NOMO-1 (cell line): ENCODE data around the gene GALNT11.
"Not testable (repeated sequence)": the region's sequence is repeated elsewhere in the genome, so short reads cannot be mapped to it uniquely, and the experiment has no call there.

ENCODE experiments used
- DNase-seq, 2 experiments: peaks; one replicate each; lab custom pipeline; 2025; ENCODE audit not compliant: unreplicated experiment in 2 of 2; lab: John Stamatoyannopoulos, UW

The GALNT11 gene

DNA sequence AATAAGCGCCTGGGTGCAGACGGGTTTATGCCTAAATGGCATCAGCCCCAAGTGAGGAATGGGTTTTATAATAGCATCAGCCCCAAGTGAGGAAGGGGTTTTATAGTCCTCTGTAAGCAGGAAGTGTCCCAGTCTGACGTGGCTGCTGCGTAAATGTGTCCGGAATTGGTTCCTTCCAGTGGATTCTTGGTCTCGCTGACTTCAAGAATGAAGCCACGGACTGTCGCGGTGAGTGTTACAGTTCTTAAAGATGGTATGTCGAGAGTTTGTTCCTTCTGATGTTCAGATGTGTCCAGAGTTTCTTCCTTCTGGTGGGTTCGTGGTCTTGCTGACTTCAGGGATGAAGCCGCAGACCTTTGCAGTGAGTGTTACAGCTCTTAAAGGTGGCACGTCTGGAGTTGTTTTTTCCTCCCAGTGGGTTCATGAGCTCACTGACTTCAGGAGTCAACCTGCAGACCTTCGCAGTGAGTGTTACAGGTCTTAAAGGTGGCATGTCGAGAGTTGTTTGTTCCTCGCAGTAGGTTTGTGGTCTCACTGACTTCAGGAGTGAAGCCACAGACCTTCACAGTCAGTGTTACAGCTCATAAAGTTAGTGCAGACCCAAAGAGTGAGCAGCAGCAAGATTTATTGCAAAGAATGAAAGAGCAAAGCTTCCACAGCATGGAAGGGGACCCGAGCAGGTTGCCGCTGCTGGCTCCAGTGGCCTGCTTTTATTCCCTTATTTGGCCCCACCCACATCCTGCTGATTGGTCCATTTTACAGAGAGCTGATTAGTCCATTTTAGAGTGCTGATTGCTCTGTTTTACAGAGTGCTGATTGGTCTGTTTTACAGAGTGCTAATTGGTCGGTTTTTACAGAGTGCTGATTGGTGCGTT is 2.3 kb downstream of the GALNT11 start:
- DNase-seq: not testable (repeated sequence)

DNA sequence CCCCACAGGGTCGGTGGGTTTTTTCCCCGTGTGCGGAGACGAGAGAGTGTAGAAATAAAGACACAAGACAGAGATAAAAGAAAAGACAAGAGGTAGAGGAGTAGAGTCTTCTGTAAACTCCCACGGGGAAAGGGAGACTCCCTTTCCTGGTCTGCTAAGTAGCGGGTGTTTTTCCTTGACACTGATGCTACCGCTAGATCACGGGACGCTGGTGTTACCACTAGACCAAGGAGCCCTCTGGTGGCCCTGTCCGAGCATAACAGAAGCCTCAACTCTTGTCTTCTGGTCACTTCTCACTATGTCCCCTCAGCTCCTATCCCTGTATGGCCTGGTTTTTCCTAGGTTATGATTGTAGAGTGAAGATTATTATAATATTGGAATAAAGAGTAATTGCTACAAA is 4.6 kb downstream of the GALNT11 start:
- DNase-seq: not testable (repeated sequence)

DNA sequence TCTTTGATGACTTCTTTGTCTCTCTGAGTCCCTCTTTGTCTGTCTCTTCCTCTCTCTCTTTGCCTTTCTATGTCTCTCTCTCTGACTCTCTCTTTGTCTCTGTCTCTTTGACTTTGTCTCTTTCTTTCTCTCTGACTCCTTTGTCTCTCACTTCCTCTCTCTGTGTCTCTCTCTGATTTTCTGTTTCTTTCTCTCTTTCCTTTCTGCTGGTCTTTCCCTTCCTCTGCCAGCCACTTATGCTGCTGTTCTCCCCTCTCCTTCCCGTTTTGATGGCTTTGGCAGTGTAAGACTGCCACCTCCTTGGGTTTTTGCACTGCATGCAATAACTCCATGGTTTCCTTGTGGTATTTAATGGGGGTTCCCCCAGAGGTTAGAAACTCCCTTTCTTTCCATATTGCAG is 5.2 kb downstream of the GALNT11 start:
- not testable (repeated sequence) for DNase-seq

DNA sequence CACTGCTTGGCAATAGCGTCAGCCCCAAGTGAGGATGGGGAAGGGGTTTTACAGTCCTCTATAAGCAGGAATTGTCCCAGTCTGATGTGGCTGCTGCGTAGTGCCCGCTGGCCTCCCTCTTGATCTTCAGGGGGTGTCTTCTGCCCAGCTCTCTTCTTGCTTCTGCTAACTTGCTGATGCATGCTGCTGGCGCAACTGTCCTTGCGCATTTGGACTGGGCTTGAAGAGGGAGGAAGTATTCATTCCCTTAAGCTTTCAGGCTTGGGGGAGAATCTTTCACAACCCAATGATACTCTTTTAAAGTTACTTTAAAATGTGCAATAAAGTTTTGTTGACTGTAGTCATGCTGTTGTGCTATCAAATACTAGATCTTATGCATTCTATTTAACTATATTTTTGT is 10.3 kb downstream of the GALNT11 start:
- no peak for DNase-seq

DNA sequence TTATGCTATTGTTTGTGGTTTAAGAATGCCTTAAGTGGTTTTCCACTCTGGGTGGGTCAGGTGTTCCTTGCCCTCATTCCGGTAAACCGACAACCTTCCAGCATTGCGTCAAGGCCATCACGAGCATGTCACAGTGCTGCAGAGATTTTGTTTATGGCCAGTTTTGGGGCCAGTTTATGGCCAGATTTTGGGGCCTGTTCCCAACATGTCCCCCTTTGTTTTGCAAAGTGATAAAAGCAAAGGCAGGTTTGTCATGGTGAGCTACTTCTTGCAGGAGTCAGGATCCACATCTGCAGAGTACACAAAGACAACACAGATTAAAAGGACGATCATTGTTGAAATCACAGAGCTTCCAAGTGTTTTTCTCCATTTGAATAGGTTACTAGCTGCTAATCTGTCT is 12.9 kb downstream of the GALNT11 start:
- not testable (repeated sequence) for DNase-seq

DNA sequence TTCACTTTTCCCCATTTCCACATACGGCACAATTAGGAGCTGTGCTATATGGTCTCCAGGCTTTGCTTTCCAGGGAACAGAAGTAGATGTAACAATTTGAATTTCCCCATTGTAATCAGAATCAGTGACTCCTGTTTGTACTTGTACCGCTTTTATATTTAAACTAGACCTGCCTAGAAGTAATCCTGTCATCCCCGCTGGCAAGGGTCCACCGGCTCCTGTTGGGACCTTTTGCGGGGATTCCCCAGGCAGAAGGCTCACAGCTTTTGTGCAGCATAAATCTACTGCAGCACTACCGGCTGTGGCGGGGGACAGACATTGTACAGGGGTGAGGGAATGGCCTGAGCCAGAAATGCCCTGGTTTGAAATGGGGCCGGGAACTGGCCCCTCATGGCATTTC is 17.6 kb downstream of the GALNT11 start:
- not testable (repeated sequence) for DNase-seq

DNA sequence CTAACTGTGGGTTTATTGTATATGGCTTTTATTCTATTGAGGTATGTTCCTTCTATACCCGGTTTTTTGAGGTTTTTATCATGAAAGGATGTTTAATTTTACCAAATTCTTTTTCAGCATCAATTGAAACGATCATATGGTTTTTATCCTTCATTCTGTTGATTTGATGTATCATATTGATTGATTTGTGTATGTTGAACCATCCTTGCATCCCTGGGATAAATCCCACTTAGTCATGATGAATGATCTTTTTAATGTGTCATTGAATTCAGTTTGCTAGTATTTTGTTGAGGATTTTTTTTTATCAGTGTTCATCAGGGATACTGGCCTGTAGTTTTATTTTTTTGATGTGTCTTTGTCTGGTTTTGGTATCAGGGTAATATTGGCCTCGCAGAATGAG is 19.4 kb downstream of the GALNT11 start:
- not testable (repeated sequence) for DNase-seq

DNA sequence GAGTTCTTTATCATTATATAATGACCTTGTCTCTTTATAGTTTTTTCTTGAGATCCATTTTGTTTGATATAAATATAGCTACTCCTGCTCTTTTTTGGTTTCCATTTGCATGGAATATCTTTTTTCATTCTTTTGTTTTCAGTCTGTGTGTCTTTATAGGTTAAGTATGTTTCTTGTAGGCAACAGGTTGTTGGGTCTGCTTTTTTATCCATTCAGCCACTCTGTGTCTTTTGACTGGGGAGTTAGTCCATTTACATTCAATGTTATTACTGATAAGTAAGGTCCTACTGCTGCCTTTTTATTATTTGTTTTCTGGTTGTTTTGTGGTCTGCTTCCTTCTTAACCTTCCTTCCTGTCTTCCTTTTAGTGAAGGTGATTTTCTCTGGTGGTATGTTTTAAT is 21.1 kb downstream of the GALNT11 start:
- no peak for DNase-seq

DNA sequence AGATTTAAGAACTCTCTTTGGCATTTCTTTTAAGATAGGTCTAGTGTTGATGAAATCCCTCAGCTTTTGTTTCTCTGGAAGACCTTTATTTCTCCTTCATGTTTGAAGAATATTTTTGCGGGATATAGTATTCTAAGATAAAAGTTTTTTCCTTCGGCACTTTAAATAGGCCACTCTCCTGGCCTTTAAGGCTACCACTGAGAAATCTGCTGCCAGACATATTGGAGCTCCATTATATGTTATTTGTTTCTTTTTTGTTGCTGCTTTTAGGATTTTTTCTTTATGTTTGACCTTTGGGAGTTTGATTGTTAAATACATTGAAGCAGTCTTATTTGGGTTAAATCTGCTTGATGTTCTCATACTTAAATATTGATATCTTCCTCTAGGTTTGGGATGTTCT is 22.6 kb downstream of the GALNT11 start:
- DNase-seq: no peak

DNA sequence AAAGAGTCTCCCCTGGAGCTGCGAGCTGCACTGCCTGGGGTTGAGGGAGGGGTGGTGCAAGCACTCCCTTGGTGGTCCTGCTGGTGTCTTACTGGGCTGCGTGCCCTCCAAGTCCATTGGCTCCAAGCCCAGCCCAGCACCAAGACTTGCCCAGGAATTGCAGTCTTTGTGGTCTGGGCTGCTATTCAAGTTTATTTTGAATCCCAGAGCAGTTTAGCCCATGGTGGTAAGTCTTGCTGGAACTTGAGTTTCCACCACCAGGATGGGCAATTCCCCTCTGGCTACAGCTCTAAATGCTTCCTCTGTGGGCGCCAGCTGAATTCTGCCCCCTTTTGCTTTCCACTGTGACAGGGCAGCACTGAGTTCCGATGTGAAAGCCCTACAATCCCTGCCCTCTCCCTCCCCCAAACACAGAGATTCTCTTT is 25.1 kb downstream of the GALNT11 start:
- no peak for DNase-seq

DNA sequence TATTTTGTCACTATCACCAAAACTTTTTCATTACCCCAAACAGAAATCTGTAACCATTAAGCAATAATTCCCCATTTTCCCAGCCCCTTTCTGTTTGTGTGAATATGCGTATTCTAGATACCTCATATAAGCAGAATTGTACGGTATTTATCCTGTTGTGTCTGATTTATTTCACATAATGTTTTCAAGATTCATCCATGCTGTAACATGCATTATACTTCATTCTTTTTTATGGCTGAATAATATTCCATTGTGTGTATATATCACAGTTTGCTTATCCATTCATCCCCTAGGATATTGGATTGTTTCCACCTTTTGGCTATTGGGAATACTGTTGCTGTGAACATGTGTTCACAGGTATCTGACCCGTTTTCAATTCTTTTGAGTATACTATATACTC is 26.5 kb downstream of the GALNT11 start:
- no peak for DNase-seq

DNA sequence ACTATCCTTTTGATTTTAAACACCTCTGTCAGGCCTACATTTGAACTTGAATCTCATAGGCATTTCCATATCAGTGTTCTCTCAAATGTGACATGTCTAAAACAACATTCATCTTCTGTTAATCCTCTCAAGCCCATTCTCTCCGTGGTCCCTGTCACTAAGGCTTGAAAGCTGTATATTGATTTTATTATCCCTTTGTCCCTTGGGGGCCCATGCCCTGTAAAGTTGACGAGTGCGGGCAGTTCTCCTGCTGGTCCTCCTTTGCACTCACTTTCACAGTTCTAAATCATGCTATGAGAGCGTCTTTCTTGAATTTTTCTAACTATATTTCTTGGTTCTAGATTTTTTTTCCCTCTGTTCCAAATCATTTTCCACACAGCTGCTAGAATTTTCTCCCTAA is 27.3 kb downstream of the GALNT11 start:
- DNase-seq: no peak

DNA sequence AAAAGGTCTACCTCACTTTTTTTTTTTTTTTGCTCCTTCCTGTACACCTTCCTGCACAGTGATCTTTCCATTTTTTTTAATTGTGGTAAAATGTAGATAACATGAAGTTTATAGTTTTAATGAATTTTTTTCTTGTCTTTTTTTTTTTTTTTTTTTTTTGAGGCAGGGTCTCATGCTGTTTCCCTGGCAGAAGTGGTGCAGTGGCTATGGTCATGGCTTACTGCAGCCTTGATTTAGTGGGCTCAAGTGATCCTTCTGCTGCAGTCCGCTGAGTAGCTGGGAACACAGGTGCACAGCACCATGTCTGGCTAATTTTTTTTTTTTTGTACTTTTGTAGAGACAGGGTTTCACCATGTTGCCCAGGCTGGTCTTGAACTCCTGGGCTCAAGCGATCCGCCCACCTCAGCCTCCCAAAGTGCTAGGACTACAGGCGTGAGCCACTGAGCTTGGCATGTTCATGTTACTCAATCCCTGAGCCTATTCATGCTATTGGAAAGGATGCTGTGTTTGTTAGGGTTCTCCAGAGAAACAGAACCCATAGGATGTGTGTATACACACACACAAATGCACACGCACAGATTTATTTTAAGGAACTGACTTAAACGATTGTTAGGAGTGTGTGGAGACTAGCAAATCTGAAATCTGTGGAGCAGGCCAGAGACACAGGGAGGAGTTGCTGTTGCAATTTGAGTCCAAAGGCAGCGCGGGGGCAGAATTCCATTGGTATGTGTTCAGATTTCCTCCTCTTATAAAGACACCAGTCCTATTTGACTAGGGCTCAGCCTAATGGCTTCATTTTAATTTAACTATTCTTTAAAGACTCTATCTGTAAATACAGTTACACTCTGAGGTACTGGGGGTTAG is 29.1 kb downstream of the GALNT11 start:
- DNase-seq: no peak

DNA sequence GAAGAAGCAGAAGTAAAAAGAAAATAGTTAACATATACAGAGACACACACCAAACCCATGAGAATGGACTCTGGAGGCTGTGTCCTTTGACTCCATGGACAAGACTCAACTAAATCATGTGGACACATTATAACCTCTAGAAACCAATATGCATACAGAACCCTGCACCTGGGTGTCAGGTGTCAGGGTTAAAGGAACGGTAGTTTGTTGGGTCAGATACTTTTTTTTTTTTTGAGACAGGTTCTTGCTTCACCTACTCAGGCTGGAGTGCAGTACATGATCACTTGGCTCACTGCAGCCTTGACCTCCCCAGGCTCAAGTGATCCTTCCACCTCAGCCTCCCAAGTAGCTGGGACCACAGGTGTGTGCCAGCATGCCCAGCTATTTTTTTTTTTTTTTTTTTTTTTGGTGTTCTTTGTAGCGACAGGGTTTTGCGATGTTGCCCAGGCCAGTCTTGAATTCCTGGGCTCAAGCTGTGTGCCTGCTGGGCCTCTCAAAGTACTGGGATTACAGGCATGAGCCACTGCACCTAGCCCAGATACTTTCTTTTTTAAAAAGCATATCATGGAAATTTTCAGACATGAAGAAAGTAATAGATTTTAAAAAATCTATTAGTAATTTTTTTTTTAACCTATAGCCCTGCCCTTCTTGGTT is 31.3 kb downstream of the GALNT11 start:
- DNase-seq: no peak

DNA sequence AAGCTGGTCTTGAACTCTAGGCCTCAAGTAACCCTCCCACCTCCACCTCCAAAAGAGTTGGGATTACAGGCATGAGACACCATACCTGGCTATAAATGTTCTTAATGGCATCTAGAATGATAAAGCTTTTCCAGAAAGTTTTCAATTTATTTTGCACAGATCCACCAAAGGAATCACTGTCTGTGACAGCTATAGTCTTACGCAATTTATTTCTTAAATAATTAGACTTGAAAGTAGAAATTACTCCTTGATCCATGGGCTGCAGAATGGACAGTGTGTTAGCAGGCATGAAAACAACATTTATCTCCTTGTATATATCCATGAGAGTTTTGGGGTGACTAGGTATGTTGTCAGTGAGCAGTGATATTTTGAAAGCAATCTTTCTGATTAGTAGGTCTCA is 33.8 kb downstream of the GALNT11 start:
- no peak for DNase-seq

DNA sequence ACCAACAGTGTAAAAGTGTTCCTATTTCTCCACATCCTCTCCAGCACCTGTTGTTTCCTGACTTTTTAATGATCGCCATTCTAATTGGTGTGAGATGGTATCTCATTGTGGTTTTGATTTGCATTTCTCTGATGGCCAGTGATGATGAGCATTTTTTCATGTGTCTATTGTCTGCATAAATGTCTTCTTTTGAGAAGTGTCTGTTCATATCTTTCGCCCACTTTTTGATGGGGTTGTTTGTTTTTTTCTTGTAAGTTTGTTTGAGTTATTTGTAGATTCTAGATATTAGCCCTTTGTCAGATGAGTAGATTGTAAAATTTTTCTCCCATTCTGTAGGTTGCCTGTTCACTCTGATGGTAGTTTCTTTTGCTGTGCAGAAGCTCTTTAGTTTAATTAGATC is 35.6 kb downstream of the GALNT11 start:
- DNase-seq: not testable (repeated sequence)

DNA sequence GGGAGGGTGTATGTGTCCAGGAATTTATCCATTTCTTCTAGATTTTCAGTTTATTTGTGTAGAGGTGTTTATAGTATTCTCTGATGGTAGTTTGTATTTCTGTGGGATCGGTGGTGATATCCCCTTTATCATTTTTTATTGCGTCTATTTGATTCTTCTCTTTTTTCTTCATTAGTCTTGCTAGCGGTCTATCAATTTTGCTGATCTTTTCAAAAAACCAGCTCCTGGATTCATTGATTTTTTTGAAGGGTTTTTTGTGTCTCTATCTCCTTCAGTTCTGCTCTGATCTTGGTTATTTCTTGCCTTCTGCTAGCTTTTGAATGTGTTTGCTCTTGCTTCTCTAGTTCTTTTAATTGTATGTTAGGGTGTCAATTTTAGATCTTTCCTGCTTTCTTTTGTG is 37.7 kb downstream of the GALNT11 start:
- DNase-seq: not testable (repeated sequence)

DNA sequence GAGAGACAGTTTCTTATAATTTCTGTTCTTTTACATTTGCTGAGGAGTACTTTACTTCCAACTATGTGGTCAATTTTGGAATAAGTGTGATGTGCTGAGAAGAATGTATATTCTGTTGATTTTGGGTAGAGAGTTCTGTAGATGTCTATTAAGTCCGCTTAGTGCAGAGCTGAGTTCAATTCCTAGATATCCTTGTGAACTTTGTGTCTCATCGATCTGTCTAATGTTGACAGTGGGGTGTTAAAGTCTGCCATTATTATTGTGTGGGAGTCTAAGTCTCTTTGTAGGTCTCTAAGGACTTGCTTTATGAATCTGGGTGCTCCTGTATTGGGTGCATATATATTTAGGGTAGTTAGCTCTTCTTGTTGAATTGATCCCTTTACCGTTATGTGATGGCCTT is 38.3 kb downstream of the GALNT11 start:
- not testable (repeated sequence) for DNase-seq

DNA sequence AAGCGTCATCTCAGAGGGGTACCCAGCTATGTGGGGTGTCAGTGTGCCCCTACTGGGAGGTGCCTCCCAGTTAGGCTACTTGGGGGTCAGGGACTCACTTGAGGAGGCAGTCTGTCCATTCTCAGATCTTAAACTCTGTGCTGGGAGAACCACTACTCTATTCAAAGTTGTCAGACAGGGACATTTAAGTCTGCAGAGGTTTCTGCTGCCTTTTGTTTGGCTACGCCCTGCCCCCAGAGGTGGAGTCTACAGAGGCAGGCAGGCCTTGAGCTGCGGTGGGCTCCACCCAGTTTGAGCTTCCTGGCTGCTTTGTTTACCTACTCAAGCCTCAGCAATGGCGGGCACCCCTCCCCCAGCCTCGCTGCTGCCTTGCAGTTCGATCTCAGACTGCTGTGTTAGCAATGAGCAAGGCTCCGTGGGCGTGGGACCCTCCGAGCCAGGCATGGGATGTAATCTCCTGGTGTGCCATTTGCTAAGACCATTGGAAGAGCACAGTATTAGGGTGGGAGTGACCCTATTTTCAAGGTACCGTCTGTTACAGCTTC is 40.4 kb downstream of the GALNT11 start:
- DNase-seq: not testable (repeated sequence)

DNA sequence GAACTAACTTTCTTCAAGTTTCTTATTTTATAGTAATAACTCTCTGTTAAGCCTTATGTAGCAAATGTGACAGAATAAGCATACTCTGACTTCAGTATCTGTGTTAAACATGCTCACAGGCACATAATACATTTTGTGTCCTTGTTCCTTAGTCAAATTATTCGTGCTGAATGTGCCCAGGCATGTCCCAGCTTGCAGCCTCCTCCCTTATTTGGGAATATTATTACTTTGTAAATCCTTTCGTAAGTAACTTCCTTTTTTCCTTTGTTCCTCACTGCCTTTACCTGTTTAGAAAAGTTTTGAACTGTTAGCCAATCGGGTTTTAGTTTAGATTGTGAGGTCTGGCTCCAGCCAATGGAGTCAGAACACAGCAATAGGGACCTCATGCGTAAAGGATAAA is 46.9 kb downstream of the GALNT11 start:
- no peak for DNase-seq

DNA sequence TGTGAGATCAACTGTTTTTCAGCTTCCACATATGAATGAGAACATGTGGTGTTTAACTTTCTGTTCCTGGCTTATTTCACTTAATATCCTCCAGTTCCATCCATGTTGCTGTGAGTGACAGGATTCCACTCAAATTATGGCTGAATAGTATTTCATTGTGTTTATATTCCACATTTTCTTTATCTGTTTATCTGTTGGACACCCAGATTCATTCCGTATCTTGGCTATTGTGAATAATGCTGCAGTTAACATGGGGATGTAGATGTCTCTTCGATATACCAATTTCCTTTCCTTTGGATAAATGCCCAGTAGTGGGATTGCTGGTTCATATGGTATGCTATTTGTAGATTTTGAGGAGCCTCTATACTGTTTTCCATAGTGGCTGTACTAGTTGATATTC is 47.9 kb downstream of the GALNT11 start:
- no peak for DNase-seq
